Measurements from ENCODE around the gene METTL4.

The METTL4 gene

DNA sequence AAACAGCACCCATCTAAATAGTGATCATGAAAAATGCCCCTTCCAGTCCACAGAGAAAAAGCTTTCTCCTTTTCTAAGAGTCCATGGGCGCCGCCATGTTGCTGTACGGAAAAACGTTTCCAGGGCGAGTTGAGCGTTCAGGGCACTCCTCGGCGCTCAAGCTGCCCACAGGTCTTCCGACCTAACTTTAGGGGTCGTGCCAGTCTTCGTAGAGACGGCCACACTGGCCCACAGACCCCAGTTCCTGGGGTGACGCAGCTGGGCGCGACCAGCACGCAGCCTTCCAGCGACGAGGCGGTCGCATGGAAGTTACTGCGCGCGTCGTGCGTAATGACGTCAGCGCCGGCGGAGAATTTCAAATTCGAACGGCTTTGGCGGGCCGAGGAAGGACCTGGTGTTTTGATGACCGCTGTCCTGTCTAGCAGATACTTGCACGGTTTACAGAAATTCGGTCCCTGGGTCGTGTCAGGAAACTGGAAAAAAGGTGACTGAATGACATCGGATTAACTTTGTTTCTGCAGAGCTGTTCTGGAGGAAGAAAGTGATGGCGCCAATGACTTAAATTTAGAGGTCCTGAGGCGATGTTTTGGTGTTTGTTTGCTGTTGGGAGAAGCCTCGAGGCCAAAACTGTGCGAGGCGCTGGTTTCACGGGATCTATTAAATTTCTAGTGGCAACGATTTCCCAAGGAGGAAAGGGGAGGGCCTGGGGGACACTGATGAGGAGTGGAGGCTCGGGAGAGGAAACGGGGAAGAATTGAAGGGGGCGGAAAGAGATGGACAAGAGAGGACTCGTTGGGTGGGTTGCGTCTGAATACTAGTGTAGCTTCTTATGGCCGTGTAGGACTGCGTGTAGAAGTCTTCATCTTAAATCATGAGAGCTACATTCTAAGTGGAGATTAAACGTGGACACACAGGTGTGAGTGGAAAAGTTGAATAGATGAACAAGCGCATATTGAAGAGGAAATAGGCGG lies at the start of gene METTL4, which contains the start of gene NDC80:
METTL4 (minus strand) TSS at position 306 of the 971 bp plus-strand sequence. CDS start 4,289 bp downstream, outside the sequence.
NDC80 (plus strand) TSS at position 358 of the 971 bp plus-strand sequence. CDS start 1,429 bp downstream, outside the sequence.
- DNase-seq = peak; percentile 97

- DNase-seq = no peak
Measured at GRCh38 chr18:2618009-2618408, 46.7 kb upstream of the METTL4 start.

GRCh38 chr18:2617401-2617998 lies 46.2 kb upstream of the METTL4 start:
- no peak for DNase-seq

DNA sequence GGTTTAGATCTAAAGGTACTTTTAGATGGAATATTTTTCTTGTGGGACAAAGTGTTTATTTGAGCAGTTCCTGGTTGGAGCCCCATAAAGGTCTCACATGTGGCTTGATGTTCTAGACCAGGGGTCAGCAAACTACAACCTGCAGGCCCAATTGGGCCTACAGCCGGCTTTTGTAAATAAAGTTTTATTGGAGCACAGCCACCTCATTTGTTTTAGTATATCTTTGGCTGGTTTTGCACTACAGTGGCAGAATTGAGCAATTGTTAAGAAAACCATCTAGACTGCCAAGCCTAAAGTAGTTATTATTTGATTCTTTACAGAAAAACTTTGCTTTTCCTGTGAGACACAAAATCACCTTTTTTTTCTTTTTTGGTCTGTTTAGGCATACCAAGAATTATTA lies 41.7 kb upstream of the METTL4 start:
- no peak for DNase-seq

DNA sequence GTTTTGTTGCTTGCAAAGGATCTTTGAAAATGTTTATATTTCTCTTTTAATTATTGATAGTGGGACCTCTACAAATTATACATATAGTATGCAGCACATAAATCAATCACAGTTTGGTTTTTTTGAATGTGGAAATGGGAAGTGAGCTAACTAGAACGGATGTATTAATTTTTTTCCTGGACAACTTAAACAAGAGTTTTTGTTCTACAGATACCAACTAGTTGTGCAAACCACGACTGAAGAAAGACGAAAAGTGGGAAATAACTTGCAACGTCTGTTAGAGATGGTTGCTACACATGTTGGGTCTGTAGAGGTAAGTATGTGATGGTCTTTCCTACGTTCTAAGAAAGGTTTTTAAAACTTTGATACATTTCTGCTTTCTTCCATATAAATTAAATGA lies 39.2 kb upstream of the METTL4 start:
- no peak for DNase-seq

DNA sequence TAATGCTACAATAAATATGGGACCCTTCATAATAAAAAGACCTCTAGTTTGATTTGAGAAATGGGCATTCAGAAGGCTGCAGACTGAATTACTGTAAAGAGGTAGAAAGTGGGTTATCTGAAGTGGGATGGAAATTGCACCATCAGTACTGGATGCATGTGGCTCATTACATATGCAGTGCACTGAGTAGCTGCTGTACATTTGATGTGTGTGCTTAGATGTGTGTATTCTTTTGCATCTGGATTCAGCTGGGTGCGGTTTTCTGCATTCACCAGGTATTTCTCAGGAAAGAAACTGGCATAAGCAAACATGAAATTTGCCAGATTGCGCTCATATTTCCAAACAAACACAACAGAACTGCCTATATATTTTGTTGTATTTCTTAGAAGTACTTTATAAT lies 38.3 kb upstream of the METTL4 start:
- DNase-seq = no peak

GRCh38 chr18:2606335-2606734 lies 35.0 kb upstream of the METTL4 start:
- no peak for DNase-seq

- no peak for DNase-seq
Measured at GRCh38 chr18:2602844-2603243, 31.5 kb upstream of the METTL4 start.

- DNase-seq = no peak
Measured at GRCh38 chr18:2597639-2598038, 26.3 kb upstream of the METTL4 start.

GRCh38 chr18:2590303-2590702 lies 19.0 kb upstream of the METTL4 start:
- no peak for DNase-seq

- peak; percentile 14 for DNase-seq
Measured at GRCh38 chr18:2589345-2590068, 18.2 kb upstream of the METTL4 start.

- DNase-seq = no peak
Measured at GRCh38 chr18:2588666-2589344, 17.5 kb upstream of the METTL4 start.

DNA sequence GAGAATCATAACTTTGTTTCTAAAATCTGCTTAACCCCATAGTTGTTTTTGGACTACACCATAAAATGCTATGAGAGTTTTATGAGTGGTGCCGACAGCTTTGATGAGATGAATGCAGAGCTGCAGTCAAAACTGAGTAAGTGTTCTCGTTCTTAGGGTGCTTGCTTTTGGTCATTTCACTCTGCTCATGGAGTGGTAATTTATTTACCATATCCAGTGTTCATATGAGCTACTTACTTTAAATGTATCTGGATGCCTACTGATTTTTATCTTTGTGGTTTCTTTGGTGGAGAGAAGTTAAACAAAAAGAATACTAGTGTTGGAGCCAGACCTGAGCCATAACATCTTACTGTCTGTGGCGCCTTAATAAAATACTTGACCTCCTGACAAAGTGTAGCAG lies 16.5 kb upstream of the METTL4 start:
- no peak for DNase-seq

GRCh38 chr18:2573408-2573807 lies 2.1 kb upstream of the METTL4 start:
- peak; percentile 38 for DNase-seq

DNA sequence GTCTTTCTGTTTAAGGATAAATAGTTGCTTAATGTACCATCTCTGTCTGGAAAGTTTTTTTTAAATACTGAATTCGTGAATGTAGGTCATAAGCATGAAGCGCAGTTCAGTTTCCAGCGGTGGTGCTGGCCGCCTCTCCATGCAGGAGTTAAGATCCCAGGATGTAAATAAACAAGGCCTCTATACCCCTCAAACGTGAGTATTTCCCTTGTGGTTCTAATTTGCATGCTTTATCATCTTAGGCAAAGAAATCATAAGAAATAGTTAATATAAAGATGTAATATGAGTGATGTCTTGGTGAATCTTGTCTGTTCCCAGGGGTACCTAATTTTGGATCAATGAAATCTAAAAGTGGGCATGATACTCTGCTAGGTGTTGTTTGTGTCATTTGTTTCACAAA lies 1.6 kb upstream of the METTL4 start:
- DNase-seq = peak; percentile 36

GRCh38 chr18:2572171-2572569 lies 865 bp upstream of the METTL4 start:
- peak; percentile 73 for DNase-seq

DNA sequence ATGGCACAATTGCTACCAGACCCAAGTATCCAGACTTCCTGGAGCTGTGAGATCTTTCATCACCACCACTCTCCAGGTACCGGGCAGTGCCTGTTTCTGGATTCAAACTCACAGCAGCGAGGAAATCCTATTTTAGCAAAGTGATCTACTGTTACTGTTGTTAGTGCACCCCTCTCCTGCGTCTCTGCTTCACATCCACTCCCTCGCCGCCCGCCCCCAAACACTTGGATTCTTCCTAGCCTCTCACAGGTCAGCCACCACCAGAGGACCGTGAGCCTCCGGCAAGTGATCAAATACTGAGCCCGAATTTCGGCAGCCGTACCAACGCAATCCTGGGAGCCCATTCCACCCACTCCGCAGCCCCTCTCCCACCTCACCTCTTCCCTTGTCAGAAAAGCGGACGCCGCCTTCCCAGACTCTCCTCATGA lies 519 bp downstream of the METTL4 start:
- DNase-seq = peak; percentile 89

- peak; percentile 11 for DNase-seq
Measured at GRCh38 chr18:2569338-2570207, 1.7 kb downstream of the METTL4 start.

DNA sequence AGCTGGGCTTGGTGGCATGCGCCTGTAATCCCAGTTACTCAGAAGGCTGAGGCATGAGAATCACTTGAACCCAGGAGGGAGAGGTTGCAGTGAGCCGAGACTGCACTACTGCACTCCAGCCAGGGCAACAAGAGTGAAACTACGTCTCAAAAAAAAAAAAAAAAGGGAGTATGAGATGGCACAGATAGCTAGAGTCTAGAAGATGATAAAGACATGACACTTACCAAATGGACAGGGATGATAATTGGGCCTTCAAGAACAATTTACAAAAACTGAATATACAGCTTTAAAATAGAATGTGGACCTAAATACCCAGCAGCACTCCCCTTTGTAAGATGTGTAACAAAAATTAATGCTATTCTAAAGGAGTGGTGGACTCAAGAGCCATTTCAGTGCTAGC lies 2.7 kb downstream of the METTL4 start:
- DNase-seq = no peak

GRCh38 chr18:2568129-2568528 lies 3.2 kb downstream of the METTL4 start:
- DNase-seq = no peak

- no peak for DNase-seq
Measured at GRCh38 chr18:2564373-2564772, 6.9 kb downstream of the METTL4 start.

DNA sequence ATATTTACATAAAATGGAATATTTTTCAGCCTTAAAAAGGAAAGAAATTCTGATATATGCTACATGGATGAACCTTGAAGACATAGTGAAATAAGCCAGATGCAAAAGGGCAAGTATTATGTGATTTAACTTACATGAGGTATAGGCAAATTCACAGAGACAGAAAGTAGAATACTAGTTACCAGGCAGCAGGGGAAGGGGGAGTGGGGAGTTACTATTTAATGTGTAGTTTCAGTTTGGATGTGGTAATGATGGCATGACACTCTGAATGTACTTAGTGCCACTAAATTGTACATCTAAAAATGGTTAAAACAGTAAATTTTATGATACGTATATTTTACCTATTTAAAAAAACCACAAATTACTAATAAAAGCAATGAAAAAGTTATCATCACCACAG lies 12.1 kb downstream of the METTL4 start:
- no peak for DNase-seq
